Immature natural killer cell (primary cell): ENCODE results near the gene TFR2. TPM values are rescaled to one million over a fixed set of nuclear protein-coding genes. Genes with fewer than 3 reads are reported as not detected.

ENCODE experiments used
- DNase-seq, 3 donors: peaks; one replicate each; pipeline ENCODE4 v3.0.0; 2022; ENCODE audit warnings: mixed read lengths in 1 of 3
- H3K27ac Mint-ChIP-seq, 6 donors: one replicate each; pipeline ENCODE4 v1.8.0; 2020; ENCODE audit warnings: mixed read lengths in 6 of 6, mild to moderate bottlenecking in 5 of 6, inconsistent platforms in 4 of 6, moderate library complexity in 3 of 6
- H3K27me3 Mint-ChIP-seq, 3 donors: one replicate each; pipeline ENCODE4 v1.8.0; 2020 to 2021; ENCODE audit warnings: low read depth in 3 of 3, mild to moderate bottlenecking in 3 of 3, mixed read lengths in 3 of 3, moderate library complexity in 3 of 3, inconsistent platforms in 1 of 3
- H3K36me3 Mint-ChIP-seq, 3 donors: one replicate each; pipeline ENCODE4 v1.8.0; 2020; ENCODE audit warnings: mixed read lengths in 3 of 3, inconsistent platforms in 2 of 3, mild to moderate bottlenecking in 2 of 3
- H3K4me1 Mint-ChIP-seq, 2 donors: one replicate each; pipeline ENCODE4 v1.8.0; 2020; ENCODE audit warnings: inconsistent platforms in 2 of 2, mild to moderate bottlenecking in 2 of 2, mixed read lengths in 2 of 2, moderate library complexity in 1 of 2
- H3K4me3 Mint-ChIP-seq, 5 donors: one replicate each; pipeline ENCODE4 v1.8.0; 2020; ENCODE audit warnings: mild to moderate bottlenecking in 5 of 5, mixed read lengths in 5 of 5, inconsistent platforms in 3 of 5, moderate library complexity in 3 of 5
- H3K9me3 Mint-ChIP-seq, 6 donors: one replicate each; pipeline ENCODE4 v1.8.0; 2020; ENCODE audit warnings: mild to moderate bottlenecking in 6 of 6, mixed read lengths in 6 of 6, inconsistent platforms in 4 of 6, moderate library complexity in 3 of 6
- polyA plus RNA-seq, 3 donors: library from polyadenylated mRNA; unstranded; fragments of 300-500 nt; fragmentation: Illumina TruSeq; gene quantifications; one replicate each; pipeline ENCODE4 v1.2.3, GENCODE V29; 2021

The TFR2 gene
- polyA plus RNA-seq, result 1 to 10 TPM in 2 of 3 donors, under 1 TPM in 1; 0.85 to 1.8 (median 1.1) TPM

DNA sequence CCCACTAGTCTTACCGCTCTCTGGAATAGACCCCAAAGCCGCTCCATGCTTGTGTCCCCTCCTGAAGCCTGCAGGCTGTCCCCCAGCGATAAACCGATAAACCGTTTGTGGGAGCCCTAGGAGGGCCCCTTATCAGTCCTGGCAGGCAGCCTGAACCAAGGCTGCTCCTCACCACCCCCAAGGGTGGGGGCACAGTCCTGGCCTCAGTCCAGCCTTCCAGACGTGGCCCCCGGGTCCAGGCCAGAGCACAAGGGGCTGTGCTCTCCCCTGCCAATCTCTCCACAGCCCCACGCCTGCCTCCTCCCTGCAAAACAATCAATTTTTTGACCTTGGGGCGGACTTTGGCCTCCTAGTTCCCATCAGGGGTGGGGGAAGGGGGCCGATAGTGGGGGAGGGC lies at the start of gene TFR2:
TSS of gene TFR2 (minus strand) at position 90 of the 397 bp plus-strand sequence. CDS start at position 47, 43 bp downstream.
- Mint-ChIP-seq H3K4me3 (no peak within 1 kb of the TSS), H3K27ac (no peak within 1 kb of the TSS), H3K9me3 (no peaks in the 10 kb centered on the region), H3K36me3 (no peaks in the 10 kb centered on the region), H3K27me3 (peaks cover 0 to 5% (median 0%) of the 10 kb centered on the region in 3 donors), H3K4me1 (no peaks in the 10 kb centered on the region)
- DNase-seq, result no peak

DNA sequence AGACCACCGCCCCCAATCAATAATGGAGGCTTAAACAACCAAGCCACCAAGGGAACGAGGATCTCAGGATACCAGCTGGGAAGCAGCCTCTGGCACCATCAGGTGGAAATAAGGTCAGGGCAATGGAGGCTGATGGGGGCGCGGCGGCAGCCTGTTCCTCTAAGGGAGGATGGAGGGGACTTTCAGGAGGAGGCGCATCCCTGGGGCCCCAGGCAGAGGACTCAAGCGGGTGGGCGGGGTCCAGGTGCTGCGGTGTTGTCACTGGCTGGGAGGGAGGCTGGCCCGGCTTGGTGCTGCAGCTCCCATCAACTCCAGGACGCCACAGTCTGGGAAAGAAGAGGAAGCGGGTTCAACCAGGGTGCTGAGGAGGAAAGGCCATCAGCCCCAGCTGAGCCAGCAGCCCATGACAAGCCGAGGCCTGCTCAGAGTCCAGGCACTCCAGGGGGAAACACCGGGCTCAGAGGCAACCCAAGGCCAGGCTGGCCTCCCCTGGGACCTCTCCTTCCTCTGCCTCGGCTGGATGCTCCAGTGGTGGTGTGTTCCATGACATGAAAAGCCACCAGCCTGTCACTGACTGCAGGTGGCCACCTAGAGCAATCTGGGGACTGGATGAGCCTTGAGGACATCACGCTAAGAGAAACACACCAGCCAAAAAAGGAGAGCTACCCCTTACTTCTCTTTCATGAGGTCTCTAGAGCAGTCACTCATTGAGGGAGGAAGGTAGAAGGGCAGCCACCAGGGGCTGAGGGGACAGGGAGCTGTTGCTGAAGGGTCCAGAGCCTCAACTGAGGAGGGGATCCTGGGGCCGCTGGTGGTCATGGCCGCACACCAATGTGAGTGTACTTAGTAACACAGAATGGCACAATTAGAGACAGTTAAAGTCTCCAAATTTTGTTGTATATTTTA lies 48.1 kb upstream of the TFR2 start:
- no peak overlapping the region for H3K27ac Mint-ChIP-seq
- peaks cover 29 to 42% of the 10 kb centered on the region in 2 donors for H3K4me1 Mint-ChIP-seq
- peaks cover 7 to 9% (median 8%) of the 10 kb centered on the region in 3 donors for H3K27me3 Mint-ChIP-seq
- no peak for DNase-seq
- H3K9me3 Mint-ChIP-seq, result no peaks in the 10 kb centered on the region
- no peak overlapping the region for H3K4me3 Mint-ChIP-seq
- peaks cover 0 to 5% (median 0%) of the 10 kb centered on the region in 3 donors for H3K36me3 Mint-ChIP-seq

DNA sequence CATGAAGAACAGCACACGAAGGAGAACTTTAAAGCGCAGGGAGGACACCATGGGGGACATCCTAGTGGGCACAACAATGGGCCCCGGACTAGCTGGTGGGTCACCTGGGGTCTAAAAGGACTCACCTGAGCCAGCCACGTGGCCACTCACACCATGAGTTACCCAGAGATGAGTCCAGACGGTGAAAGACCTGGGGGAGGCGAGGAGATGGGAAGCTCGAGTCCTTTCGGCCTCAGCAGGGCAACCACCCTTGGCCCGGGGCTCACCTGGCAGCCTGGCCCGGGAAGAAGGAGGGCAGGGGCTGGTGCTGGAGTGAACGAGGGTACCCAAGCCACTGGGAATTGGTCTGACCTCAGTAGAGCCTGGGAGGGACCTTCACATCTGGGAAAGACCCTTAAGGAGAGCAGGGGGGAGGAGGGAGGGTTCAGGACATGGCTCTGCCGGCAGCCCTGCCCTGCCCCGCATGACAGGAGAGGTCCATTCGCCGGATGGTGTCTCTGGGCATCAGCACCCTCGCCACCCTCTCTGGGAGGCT lies 47.0 kb upstream of the TFR2 start:
- H3K9me3 Mint-ChIP-seq, result no peaks in the 10 kb centered on the region
- H3K36me3 Mint-ChIP-seq, result peaks cover 0 to 5% (median 0%) of the 10 kb centered on the region in 3 donors
- H3K27me3 Mint-ChIP-seq, result peaks cover 6 to 9% (median 8%) of the 10 kb centered on the region in 3 donors
- H3K27ac Mint-ChIP-seq, result no peak overlapping the region
- H3K4me1 Mint-ChIP-seq, result peaks cover 29 to 42% of the 10 kb centered on the region in 2 donors
- no peak overlapping the region for H3K4me3 Mint-ChIP-seq
- DNase-seq, result no peak

DNA sequence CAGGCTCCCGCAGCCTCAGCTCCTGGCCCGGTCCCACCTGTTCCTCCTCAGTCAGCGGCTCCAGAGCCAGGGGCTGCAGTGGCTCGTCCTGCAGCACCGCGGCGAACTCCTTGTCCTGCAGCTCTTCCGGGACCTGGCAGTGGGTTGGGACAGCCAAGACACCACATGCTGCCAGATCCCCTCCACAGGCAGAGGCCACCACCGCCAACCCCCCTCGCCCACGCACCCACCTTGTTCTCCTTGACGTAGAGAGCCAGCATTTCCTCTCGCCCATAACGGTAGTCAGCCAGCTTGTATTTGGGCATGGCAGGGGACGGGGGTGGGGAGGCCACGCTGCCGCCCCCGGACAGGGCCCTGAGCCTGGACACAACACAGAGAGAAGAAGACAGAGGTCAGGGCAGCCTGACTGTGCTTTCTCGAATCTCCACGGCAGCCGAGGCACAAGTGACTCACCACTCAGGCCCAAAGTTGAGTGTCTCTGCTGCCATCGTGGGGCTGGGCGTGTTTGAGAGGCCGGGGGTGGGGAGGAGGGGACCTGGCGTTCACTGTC lies 46.5 kb upstream of the TFR2 start:
- Mint-ChIP-seq H3K9me3 (no peaks in the 10 kb centered on the region), H3K4me1 (peaks cover 24 to 36% of the 10 kb centered on the region in 2 donors), H3K27me3 (peaks cover under 1 to 6% (median 3%) of the 10 kb centered on the region in 3 donors), H3K36me3 (peaks cover 0 to 5% (median 0%) of the 10 kb centered on the region in 3 donors), H3K27ac (no peak overlapping the region), H3K4me3 (no peak overlapping the region)
- DNase-seq, result no peak

DNA sequence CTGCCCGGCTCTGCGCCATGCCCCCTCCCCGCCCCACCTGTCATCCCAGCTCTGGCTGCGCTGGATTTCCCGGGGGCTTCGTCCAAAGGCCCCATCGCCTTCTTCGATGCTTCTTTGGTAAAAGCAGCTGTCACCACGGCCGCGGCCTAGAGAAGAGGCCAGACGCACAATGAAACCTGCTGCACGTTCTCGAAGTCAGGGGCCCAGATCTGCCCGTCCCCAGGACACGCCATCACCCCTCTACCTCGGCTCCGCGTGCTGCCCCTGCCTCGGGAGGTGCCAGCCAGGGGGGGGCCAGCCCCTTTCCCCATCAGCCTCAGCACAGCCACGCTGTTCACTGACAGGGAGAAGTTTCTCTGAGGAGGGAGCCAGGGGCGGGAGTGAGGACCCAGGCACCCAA lies 45.9 kb upstream of the TFR2 start:
- H3K4me3 Mint-ChIP-seq, result no peak overlapping the region
- peaks cover 1 to 6% (median 2%) of the 10 kb centered on the region in 3 donors for H3K27me3 Mint-ChIP-seq
- peaks cover 18 to 30% of the 10 kb centered on the region in 2 donors for H3K4me1 Mint-ChIP-seq
- no peak overlapping the region for H3K27ac Mint-ChIP-seq
- H3K9me3 Mint-ChIP-seq, result no peaks in the 10 kb centered on the region
- H3K36me3 Mint-ChIP-seq, result peaks cover 0 to 5% (median 0%) of the 10 kb centered on the region in 3 donors
- DNase-seq, result no peak

DNA sequence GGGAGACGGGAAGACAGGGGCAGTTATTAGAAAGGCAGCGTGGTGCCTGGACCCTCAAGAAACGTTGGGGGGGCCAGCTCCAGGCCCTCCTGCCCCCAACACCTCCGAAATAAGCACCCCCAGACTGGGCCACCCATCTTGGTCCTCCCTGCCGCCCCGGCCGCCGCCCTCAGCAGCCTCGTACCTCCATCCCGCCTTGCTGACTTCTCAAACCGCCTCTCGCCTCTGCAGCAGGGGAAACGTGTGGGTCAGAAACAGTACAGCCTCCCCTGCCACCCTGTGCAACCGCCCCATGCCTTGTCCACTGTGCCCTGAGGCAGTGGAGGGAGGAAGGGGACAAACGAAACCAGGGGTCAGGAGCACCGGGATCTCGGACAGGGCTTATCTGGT lies 45.5 kb upstream of the TFR2 start:
- Mint-ChIP-seq H3K4me1 (peaks cover 13 to 26% of the 10 kb centered on the region in 2 donors), H3K27ac (no peak overlapping the region)

DNA sequence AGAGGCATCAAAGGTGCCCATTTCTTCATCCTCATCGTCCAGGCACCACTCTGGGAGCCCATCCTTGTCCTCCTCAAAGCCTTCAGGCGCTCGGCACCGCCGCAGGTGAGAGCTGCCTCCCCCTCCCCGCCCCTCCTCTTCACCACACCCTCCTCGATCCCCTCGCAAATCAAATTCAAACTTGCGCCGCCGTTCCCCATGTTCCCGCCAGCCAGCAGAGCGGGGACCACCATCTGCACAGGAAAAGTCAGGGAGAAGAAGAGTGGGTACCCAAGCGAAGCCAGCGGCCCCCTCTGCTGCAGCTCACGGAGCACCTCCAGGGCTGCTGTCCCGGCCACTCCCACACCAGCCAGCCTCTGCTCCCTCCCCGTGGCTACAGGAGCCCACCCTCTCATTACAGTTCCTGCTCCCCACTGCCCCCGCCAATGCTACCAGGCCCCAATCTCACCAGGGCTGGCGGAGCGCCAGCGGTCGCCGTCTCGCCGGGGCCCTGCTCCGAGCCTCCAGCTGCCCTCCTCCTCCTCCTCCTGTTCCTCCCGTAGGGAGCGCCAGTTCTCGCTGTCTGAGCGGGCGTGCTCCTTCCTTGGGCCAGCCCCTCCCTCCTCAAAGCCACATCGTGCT lies 45.0 kb upstream of the TFR2 start:
- H3K27me3 Mint-ChIP-seq, result peaks cover 0 to 4% (median 1%) of the 10 kb centered on the region in 3 donors
- no peaks in the 10 kb centered on the region for H3K9me3 Mint-ChIP-seq
- DNase-seq, result no peak
- H3K4me3 Mint-ChIP-seq, result no peak overlapping the region
- peaks cover 0 to 5% (median 0%) of the 10 kb centered on the region in 3 donors for H3K36me3 Mint-ChIP-seq
- H3K4me1 Mint-ChIP-seq, result peaks cover 12 to 21% of the 10 kb centered on the region in 2 donors
- no peak overlapping the region for H3K27ac Mint-ChIP-seq

More for the DNA sequence above, 45.5 kb upstream of the TFR2 start:
- Mint-ChIP-seq H3K9me3 (no peaks in the 10 kb centered on the region), H3K4me3 (no peak overlapping the region), H3K27me3 (peaks cover 0 to 6% (median 1%) of the 10 kb centered on the region in 3 donors), H3K36me3 (peaks cover 0 to 5% (median 0%) of the 10 kb centered on the region in 3 donors)
- no peak for DNase-seq

DNA sequence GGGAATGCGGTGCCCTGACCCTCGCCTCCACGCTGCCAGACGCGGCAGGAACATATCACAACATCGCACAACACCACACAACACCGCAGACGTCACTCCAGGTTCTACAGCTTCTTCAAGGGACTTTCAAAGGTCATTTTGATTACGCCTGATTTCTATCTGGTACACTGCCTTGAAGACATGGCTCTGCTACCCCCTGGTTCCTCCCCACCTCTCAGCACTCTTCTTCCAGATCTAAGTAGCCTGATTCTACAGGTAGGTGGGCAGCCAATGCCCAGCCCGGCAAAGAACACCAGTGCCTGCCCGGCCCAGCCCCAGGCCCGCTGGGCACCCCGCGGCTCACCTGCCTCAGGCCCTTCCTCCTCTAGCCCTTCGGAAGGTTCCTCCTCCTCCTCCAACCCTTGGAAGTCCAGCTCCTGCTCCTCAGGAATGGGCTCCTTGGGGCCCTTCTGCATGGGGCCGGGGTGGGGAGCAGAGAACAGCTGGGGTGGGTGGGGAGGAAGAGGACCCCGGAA lies 44.3 kb upstream of the TFR2 start:
- Mint-ChIP-seq H3K27ac (peak overlapping the region in 1 of 6 donors; percentile 45), H3K36me3 (peaks cover 0 to 5% (median 0%) of the 10 kb centered on the region in 3 donors), H3K4me1 (peaks cover 11 to 18% of the 10 kb centered on the region in 2 donors), H3K4me3 (no peak overlapping the region), H3K27me3 (peaks cover 0 to 4% (median 1%) of the 10 kb centered on the region in 3 donors), H3K9me3 (no peaks in the 10 kb centered on the region)
- no peak for DNase-seq

DNA sequence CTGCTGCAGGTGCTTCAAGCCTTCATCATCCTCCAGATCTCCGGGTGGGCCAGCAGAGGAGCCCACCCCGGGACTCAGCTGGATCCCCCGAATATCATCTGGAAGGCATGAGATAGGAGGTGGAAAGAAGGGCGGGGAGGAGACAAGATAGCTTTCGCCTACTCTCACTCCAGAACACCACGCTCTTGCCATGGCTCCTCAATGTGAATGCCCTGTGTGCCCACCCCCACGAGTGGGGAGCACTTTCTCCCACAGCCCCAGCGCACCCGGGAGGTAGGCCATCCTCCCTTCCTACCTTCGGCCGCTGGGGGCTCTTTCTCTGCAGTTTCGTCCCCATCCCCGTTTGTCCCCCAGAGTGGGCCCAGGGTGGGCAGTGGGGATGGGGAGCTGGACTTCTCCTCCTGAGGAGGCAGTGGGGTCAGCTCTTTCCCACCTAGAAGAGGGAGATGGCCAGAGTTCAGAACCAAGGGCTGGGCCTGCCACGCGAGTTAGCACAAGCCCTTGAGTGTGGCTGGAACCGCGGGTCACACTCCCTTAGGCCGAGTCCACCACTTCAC lies 43.8 kb upstream of the TFR2 start:
- H3K4me1 Mint-ChIP-seq, result peaks cover 15 to 20% of the 10 kb centered on the region in 2 donors
- H3K36me3 Mint-ChIP-seq, result peaks cover 0 to 6% (median 0%) of the 10 kb centered on the region in 3 donors
- no peaks in the 10 kb centered on the region for H3K9me3 Mint-ChIP-seq
- DNase-seq, result no peak
- H3K4me3 Mint-ChIP-seq, result no peak overlapping the region
- H3K27me3 Mint-ChIP-seq, result peaks cover 0 to 6% (median 1%) of the 10 kb centered on the region in 3 donors
- H3K27ac Mint-ChIP-seq, result peak overlapping the region in 1 of 6 donors; percentile 45

DNA sequence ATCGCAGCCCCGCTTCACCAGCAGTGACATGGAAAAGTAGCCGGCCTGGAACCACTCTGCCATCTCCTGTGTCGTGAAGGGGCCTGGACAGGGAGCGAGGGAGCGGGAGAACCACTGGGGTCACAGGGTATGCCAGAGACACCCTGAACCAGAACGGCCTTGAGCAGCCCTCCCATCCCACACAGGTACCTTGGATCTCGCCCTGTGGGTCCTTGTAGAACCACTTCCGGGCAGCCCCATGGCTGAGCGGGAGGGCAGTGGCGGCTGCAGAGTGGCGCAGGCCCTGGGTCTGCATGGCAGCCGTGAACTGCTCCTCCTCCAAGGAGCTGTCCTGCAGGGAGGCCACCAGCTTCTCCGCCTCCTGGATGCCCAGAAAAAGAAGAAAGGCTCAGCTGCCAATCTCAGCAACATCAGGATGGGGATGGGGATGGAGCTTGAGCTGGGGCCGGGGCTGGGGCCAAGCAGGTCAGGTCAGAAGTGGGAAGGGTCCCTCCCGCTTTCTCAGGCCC lies 43.2 kb upstream of the TFR2 start:
- H3K36me3 Mint-ChIP-seq, result peaks cover 0 to 9% (median 0%) of the 10 kb centered on the region in 3 donors

DNA sequence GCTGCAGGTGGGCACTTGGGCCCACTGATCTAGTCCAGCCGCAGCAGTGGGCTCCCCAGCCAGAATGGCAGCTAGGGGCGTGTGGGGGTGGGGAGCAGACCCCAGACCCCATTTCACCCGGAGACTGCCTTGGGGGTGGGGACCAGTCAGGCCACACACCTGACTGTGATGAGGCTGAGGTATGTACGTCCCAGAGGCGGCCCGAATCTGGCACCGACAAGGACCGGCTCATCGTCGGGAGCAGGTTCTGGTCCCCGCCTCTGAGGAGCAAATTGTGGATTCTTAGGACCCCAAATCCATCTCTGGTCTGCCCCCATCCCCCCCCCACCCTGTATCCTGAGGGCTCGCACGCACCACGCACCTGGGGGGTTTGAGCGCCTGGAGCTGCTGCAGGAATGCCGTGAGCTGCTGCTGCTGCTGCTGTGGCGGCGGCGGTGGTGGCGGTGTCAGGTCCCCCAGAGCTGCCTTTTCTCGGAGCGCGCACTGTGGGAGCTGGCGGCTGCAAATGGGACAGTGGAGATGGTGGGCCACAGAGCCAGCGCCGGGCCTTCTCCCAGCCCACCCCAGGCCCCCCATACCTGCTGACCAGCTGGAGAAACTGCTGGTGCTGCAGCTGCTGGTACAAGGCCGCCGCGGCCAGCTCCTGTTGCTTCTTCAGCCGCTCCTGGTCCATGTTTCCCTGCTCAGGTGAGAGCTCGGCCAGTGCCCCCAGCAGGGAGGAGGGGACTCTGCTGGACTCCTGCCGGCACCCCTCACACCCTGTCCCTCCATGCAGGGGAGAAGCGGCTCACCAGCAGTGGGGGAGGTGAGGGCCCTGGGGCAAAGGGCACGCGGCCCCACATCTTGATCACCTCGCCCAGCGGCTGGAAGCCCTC lies 42.5 kb upstream of the TFR2 start:
- H3K4me3 Mint-ChIP-seq, result no peak overlapping the region
- H3K4me1 Mint-ChIP-seq, result peaks cover 12 to 20% of the 10 kb centered on the region in 2 donors
- H3K9me3 Mint-ChIP-seq, result no peaks in the 10 kb centered on the region
- H3K27me3 Mint-ChIP-seq, result peaks cover 0 to 4% (median 1%) of the 10 kb centered on the region in 3 donors
- no peak overlapping the region for H3K27ac Mint-ChIP-seq
- H3K36me3 Mint-ChIP-seq, result peaks cover 0 to 9% (median 0%) of the 10 kb centered on the region in 3 donors
- no peak for DNase-seq

More for the DNA sequence above, 43.2 kb upstream of the TFR2 start:
- Mint-ChIP-seq H3K27ac (no peak overlapping the region), H3K4me1 (peaks cover 19% of the 10 kb centered on the region in 2 donors), H3K27me3 (peaks cover 0 to 6% (median 1%) of the 10 kb centered on the region in 3 donors), H3K4me3 (no peak overlapping the region), H3K9me3 (no peaks in the 10 kb centered on the region)
- no peak for DNase-seq

DNA sequence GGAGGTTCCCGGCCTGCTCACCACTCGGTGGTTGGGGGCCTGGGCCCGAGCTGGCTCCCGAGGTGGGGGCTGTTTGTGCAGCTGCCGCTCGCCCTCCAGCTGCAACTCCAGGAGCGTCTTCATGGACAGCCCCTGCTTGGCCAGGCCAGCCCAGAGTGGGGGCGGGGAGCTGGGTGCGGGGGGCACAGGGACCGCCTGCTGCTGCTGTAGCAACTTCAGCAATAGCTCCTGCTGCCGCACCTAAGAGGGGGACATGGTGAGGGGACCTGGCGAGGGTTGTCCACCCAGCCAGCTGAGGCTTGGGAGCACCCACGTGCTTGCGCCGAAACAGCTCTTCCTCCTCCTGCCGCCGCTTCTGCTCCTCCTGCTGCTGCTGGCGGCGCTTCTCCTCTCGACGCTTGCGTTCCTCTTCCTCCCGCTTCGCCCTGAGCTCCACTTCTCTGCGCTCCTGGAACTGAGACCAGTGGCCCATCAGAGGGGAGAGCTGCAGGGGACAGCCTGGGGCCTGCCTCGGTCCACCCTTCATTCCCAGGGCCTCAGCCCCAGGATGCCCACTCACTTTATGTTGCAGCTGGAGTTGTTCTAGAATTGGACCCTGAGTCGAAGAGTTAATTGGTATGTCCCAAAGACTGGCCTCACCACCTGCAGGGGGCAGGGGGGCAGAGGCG lies 41.8 kb upstream of the TFR2 start:
- no peaks in the 10 kb centered on the region for H3K9me3 Mint-ChIP-seq
- H3K27ac Mint-ChIP-seq, result no peak overlapping the region
- DNase-seq, result no peak
- H3K4me3 Mint-ChIP-seq, result no peak overlapping the region
- H3K4me1 Mint-ChIP-seq, result peaks cover 10 to 17% of the 10 kb centered on the region in 2 donors
- H3K27me3 Mint-ChIP-seq, result peaks cover 1 to 4% (median 3%) of the 10 kb centered on the region in 3 donors
- peaks cover 0 to 12% (median 0%) of the 10 kb centered on the region in 3 donors for H3K36me3 Mint-ChIP-seq
